ENCODE results near the gene SMIM45.
"Not testable (repeated sequence)": the region's sequence is repeated elsewhere in the genome, so short reads cannot be mapped to it uniquely, and the experiment has no call there.

SMIM45 gene

DNA sequence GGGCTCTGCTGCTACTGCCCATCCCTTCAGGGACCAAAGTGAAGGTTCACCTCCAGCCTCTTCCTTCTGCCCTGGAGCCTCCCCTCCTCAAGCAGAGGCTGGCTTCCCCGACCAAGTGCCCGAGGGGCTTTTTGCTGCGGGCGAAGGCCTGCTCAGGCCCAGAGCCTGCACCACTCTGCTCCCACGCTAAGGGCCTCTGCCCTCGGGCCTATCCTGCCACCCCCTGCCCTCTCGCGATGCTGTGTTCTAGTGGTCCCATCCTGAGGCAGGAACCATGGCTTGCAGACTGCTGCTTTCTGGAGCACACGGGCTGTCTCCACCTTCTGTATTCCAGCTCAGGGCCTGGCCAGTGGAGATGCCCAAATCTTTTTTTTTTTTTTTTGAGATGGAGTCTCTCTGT, 16.4 kb upstream of the SMIM45 start:
- DNase-seq: no peak

DNA sequence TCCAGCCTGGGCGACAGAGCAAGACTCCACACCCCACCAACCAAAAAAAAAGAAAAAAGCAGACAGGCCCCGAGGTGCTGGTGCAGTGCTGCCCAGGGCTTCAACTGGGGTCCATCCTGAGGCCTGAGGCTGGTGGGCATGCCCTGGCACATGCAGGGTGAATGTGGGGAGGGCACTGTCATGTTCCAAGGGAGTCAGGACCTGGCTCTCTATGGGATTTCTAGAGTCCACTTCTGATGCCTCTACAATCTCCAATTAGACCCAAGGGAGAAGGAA, 15.1 kb upstream of the SMIM45 start:
- no peak for DNase-seq

DNA sequence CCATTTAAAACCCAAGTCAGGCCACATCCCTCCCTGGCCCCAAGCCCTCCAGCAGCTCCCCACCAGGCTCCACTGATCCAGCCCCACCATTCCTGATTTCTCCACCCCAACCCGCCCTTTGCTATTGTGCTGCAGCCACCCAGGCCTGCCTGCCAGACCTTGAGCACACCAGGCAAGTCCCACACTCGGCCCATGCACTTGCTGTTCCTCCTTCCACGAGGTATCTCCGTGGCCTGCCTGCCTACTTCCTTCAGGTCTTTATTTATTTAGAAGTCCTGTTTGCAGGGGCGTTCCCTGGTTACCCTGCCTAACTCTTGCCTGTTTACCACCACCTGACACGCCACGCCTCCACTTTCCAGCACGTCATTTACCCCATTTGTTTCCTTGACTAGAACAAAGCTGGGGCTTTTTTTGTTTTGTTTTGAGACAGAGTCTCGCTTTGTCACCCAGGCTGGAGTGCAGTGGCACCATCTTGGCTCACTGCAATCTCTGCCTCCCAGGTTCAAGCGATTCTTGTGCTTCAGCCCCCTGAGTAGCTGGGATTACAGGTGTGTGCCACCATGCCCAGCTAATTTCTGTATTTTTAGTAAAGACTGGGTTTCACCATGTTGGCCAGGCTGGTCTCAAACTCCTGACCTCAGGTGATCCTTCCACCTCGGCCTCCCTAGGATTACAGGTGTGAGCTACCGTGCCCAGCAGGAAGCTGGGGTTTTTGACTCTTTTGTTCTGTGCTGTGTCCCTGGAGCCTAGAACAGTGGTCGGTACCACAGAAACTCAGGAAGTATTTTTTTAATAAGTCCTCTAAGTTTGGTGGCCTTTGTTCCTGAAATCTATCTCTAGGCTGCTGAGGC, 11.7 kb upstream of the SMIM45 start:
- DNase-seq: peak; percentile 99

DNA sequence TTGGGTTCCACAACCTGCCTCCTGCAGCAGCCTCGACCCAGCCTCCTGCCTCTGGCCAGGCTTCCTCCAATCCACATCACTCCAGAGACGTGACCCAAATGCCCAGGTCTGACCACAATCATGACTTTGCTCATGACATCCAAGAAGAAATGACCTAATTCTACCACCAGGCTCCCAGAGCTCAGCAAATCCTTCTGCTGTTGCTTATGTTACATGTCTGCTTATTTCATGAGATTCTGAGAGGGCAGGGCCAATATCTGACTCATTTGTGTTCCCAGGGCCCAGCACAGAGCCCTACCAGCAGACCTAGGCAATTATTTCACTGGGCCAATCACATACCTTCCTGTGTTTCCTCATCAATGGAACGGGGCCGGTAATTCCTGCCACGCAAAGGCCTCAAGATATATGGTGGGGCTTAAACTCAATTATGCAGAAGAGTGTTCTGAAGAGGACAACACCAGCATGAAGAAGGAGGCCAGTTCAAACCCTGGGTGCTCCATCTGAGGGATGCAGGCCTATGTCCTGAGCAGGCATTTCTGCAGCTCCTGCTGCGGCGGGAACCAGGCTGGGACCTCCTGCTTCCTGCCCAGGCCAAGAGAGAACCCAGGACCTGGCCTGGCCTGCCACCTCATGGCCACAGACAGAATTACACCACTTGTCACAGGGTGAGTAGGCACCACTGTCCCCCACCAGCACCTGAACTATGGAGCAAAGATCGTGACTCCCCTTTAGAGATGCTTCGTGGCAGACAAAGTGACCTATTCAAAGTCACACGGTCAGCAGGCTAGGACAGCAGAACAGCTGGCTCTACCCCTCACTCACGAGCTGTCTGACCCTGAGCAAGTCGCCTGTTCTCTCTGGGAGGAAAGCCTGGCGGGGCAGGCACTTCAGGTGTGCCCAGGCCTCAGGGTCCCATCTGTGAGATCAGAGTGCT, 10.9 kb upstream of the SMIM45 start:
- DNase-seq: peak; percentile 90

DNA sequence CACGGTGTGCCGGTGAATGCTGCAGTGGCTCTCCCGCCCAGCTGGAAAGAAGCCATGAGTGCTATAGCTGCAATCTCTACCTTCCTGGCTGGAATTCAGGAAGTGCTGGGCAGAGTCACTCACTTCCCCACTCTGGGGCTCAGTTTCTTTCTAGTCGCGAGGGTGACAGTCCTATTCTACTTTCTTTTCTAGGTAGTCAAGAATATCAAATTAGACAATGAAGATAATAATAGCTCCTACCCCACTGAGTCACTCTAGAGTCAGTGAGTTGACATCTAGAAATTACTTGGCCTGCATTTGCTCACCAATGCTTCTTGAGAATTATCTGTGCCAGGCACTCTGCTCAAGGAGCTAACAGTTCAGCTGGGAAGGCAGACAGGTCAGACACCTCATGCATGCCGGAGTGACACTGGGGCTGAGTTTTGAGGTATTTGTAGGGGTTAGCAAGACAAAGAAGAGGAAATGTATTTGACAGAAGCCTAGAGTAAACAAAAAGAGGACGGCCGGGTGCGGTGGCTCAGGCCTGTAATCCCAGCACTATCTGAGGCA, 8.2 kb upstream of the SMIM45 start:
- no peak for DNase-seq

DNA sequence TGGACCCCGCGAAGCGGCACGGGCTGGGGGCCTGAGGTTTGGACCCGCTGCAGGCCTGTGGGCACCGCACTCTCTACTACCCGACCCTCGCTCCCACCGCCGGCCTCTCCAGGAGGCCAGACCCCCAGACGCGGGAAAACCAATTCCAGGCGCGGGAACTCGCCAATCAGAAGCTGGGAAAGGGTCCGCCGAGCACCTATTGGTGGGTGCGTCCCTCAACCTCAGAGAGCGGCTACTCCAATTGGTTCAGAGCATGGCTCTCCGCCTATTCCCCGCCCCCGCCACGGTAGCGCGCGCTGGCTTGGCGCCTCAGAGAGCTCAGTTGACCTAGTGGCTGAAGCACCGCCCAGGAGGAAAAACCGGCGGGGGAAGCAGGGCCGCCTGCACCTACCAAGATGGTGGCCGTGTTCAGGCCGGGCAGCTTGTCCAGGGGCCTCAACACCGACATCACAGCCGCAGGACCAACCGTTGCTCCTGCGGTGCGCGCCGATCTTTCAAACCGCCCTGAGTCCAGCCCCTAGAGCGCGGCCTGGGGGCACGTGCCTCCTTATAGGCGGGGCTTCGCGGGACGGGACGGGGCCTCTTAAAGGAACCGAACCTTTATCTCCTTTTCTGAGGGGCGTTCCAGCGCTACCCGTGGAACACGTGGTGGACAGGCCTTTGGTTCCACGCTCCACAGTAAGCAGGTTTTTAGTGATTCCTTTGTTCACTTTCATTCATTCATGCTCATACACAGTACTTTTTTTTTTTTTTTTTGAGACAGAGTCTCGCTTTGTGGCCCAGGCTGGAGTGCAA, 5.1 kb upstream of the SMIM45 start, which contains the start of gene CENPM:
CENPM (minus strand) TSS at position 524 of the 795 bp plus-strand sequence; CDS start at position 448, 76 bp downstream.
- DNase-seq: peak; percentile 82

DNA sequence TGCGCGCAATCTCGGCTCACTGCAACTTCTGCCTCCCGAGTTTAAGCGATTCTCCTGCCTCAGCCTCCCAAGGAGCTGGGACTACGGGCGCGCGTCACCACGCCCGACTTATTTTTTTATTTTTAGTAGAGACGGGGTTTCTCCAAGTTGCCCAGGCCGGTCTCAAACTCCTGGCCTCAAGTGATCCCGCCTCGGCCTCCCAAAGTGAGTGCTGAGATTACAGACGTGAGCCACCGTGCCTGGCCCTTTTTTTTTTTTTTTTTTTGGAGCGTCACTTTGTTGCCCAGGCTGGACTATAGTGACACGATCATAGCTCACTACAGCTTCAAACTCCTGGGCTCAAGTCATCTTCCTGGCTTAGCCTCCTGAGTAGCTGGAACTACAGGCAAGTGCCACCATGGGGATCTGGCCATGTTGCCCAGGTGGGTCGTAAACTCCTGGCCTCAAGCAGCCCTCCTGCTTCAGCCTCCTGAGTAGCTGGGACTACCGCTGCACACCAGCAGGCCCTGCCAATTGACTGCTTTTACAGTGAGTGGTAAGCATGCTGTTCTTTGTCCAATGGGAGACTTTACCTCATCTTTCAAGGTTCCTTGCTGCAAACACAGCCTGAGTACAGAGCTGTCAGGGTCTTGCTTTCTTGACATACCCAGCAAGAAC, 4.4 kb upstream of the SMIM45 start:
- DNase-seq: no peak

DNA sequence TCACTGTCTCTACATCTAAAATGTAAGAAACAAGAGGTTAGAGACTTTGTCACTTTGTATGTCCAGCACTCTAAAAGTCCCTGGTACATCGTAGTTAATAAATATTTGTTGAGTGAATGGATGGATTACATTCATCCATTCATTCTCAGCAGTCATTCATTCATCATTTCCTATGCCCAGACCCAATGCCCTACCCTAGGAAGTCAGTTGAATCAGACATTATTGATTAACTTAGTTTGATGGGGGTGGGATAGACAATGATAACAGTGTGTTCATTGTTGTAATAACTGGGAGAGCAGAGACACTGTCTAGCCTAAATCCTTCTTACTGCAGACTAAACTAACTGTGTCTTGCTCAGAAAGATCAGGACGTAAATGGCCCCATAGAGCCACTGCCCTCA, 3.8 kb upstream of the SMIM45 start:
- no peak for DNase-seq

DNA sequence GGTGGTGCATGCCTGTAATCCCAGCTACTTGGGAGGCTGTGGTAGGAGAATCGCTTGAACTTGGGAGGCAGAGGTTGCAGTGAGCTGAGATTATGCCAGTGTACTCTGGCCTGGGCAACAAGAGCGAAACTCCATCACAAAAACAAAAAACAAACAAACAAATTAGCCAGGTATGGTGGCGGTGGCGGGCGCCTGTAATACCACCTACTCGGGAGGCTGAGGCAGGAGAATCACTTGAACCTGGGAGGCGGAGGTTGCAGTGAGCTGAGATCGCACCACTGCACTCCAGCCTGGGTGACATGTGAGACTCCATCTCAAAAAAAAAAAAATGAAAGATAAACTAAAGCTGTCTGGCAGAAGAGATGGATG, 3.0 kb upstream of the SMIM45 start:
- DNase-seq: not testable (repeated sequence)

DNA sequence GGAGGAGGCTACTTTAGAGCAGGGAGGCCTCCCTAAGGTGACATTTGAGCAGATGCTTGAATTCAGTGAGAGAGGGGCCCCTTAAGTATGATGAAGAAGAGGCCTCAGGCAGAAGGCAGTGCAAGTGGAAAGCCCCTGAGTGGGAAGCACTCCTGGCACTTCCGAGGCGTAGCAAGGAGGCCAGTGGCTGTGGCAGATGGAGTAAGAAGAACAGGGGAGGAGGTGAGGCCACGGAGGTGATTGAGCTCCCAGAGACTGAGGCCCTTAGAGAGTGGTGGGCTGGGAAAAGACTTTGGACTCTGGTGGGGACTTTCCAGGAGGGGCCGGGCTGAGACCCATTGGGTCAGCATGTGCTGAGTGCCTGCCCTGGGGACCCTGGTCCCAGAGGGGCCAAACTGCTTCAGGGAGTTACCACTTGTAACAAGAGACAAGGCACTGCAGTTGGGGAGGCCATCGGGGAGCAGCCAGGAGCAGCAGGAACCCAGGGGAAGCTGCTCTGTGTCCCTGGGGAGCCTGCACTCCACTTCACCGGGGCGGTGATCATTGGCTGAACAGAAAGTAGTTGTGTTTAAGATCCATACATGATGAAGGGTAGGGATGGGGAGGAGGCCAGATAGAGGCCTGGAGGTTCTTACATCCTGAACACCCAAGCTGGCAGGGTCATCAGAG, 2.5 kb upstream of the SMIM45 start:
- no peak for DNase-seq

DNA sequence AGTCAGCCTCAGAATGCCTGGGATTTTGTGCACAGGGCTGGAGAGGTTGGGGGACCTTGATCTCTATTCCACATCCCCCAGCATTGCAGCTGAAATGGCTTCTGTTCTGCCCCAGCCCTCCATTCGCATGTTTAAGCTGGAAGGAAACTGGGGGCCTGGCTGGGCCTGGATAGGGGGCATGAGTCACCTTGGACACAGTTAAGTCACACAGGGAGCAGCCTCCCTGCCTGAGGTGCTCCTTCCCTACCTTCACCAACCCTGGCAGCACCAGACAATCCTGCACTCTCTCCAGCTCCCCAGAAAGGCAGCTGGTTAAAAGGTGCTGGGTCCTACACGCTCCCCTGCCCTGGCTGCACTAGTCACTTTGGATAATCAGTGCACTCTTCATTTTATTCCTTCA, 763 bp downstream of the SMIM45 start:
- DNase-seq: no peak

DNA sequence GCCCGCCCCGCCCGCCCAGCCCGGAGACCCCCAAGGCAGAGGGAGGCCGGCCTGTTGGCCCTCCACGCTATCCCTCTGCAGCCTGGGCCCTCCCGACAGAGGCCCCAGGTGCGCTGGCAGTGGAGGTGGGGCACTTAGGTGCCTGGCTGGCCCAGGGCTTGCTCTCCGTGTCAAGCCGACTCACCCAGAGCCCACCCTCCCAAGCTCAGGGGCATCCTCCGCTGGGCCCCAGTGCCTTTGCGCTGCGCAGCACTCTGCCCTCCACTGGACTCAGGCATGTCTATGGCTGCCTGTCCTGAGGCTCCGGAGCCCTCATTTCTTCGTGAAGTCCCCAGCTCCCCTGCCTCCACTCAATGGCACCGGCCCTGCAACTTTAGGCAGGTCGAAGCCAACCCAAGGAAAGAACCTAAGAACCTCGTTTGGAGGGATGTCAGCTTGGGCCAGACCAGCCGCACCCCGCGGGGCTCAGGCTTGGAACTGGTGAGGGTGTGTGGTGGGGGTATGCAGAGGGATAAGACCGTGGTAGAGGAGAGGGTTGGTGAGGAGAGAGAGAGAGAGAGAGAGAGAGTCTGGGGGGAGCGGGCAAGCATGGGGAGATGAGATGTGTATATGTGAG, 6.1 kb downstream of the SMIM45 start:
- DNase-seq: no peak

DNA sequence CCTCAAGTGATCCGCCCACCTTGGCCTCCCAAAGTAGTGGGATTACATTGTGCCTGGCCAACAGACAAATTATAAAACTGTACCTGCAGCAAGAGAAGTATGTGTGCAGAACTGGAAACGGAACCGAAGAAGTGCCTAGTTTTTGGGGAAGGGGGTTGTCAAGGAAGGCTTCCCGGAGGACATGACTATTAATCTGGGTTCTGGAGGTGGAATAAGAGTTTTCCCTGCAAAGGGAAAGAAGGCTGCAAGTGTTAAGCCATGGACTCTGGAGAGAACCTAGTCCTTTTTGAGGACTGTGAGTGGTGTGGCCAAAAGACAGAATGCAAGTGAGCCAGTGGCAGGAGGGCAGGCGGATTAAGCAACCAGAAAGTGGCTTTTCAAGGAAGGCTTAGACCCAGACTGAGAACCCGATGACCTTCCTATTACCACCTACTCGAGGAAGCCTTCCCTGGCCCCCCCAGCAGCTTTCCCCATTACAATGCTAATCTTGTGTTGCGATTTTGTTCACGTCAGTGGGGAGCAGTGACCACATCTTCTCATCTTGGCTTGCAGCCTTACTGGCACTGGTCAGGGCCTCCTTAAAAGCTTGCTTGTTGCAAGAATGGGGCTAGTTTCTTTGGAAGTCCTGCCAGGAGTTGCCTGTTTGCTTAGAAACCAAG, 11.6 kb downstream of the SMIM45 start:
- no peak for DNase-seq

DNA sequence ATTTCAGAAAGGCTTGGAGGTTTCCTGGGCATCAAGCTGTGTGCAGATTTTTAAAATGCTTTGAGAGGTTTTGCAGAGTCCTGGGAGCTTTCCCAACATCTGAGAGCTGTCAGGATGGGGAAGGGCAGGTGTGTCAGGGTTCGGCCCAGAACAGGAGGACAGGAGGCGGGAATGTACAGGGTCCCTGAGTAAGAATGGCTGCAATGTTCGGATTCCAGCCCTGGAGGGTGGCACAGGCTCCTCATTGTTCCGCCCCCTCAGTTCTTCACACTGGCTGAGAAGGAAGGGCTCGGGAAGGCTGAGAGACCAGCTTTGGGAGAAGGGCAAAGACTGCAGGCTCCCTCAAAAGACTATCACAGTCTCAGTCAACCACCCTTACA, 12.2 kb downstream of the SMIM45 start:
- no peak for DNase-seq

DNA sequence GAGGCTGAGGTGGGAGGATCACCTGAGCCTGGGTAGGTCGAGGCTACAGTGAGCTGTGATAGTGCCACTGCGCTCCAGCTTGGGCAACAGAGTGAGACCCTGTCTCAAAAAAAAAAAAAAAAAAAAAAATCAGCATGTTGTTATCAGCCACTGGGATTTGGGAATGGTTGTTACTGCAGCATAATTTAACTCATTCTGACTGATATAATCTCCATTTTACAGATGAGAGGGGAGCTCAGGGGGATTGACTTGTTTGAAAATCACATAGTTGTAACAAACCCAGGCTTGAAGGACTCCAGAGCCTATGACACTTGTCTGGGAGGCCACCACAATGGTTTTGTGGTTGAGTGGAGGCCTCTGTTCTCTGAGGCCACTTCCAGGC, 14.3 kb downstream of the SMIM45 start:
- no peak for DNase-seq

DNA sequence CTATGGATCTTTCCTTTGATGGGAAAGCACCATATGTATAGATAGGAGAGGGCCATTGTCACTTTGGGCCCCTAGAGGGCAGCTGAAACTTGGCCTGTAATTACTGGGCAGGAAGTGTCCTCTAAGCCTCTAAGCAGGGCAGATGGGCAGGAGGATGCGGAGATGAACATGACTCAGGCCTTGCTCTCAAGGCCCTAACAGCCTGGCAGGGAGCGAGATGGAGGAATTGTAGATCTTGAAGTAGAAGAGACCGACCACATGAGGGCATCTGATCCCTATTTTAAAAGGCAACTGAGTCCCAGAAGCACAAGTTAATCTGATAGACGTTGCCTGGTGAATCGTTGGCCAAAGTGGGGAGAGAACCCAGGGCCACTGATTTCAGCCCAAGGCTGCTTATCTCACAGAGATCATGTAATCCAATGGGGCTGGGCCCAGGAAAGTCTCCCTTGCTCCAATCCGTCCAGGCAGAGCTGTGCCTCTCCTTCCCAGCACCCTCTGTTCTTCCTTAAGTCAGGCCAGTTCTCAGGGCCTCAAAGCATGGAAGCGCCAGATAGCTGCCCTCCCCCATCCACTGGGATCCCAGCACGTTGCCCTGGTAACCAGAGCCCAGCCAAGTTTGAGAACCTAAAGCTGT, 14.8 kb downstream of the SMIM45 start:
- DNase-seq: peak; percentile 51

DNA sequence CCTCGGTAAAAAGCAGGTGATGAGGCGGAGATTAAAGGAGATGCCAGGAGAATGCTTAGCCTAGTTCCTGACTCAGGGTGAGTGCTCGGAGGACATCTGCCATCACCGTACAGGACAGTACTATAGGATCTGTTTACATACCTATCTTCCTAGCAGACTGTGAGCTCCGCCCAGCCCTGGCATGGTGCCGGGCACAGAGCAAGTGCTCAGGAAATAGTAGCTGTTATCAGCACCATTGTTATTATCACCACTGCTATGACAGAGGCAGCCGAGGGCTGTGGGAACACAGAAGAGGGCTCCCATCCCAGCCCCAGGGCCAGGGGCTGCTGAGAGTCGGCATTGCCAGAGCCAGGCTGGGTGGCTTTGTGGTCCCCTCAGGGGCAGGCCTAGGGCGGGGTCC, 16.7 kb downstream of the SMIM45 start:
- DNase-seq: no peak

DNA sequence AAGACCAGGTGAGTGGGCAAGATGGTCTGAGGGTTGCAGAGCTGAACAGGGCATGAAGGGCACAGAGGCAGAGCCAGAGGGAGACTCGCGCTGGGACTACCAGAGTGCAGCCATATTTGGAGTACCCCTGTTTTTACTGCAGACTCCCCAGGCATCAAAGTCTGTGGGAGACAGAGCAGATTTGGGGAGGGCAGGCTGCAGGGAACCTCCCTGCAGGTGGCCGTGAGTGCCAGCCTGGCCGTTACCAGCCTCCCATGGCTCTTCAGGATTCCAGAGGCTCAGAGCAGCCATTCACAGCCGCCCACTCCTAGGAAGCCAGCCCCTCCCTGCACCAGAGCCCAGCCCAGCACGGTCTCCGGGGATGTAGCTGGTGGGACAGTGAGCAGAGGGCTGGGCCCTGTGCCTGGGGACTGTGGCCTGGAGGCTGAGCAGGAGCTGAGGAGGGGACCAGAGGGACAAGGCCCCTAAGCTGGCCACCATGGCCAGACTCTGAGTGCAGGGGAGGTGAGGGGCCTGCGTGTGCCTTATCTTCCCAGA, 17.2 kb downstream of the SMIM45 start, which contains the start of gene SEPTIN3:
SEPTIN3 (plus strand) TSS at position 334 of the 537 bp plus-strand sequence. CDS start 2,050 bp downstream, outside the sequence.
- DNase-seq: no peak

DNA sequence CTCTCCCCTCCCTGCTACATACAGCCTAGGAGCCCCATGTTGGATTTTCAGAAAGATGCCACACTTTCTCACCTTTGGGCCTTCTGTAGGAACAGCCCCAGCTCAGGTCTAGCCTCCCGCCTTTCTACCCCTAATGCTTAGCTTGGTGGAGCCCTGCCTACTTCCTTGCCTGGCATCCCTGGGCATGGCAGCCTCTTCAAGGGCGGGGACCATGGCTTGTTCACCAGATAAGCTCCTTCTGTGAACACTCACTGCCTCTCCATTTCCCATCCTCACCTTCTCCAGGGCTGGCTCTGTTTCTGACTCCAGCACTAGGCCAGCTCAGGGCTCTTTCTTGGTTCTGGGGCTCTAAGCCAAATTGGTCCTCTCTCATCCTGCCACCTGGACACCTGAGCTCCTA, 18.7 kb downstream of the SMIM45 start:
- no peak for DNase-seq

DNA sequence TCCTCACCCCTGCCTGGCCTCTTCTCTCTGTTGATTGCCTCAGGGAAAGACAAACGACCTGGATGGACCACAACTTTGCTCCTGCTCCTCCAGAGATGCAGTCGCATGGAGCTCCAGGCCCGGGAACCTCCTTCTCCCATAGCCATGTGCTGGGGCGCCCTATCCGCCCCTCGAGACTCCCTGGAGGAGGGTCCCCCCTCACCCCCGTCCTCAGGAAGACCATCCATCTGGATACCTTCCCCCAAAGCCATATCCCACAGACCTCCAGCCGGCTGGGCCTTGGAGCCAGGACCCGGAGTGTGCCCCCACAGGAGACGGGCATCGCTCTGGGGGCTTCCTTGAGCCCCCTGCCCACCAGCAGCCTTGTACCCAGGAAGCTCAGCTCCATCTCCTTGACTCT, 19.5 kb downstream of the SMIM45 start:
- no peak for DNase-seq

All from CD4-positive, alpha-beta T cell treated with Interleukin-4 for 4 hours (primary cell).